ENCODE measurements around the gene CACNA1C. TPM values are rescaled to one million over a fixed set of nuclear protein-coding genes. Genes with fewer than 3 reads are reported as not detected.
A peak's percentile ranks its signal among the peaks of the same experiment; 100 is the strongest.

CACNA1C gene
- total RNA-seq, 4 donors from 2014 or later, result 1.5 to 13.5 (median 2.1) TPM

DNA sequence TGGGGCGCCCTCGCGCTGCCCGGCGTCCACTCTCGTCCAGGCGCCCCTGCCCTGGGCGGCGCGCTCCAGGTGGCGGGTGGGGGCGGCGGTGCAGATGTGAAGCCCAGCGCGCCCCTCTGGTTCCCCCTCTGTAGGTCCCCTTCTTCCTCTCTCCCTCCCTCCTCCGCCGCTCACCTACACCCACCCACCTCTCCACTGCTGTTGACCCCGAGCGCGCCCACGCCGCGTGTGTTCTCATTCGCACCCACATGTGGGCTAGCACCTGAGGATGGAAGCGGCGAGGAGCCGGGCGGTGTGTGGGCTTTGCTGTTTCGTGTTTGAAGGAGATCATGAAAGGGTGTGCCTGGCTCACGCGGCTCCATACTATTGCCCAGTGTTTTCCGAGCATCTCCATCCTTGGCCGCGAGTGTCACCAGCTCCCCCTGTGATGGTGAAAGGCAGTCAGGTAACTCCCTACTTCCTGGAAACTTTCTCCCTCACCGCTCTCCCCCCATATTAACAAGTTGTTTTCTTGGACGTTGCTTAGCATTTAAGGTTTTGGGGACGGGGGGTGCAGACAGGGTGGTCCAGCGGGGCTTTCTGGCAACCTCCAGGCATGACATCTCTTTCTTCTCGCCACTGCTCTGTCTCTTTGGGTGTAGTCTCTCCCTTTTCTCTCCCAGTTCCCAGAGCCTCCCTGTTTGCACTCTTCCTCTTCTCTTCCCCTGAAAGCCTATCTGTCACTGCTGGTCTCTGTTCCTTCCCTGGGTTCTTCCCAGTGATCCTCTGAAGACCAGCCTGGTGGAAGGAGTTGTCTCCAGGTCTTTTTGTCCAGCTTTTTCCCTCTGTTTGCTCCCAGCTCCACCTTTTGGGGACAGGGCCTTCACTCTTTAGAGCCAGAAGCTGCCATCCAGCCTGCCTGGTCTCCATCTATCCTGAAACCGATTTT, 1.6 kb downstream of the CACNA1C start:
- Histone ChIP-seq H3K4me3 (peak overlapping the region; percentile 22 to 74 (median 52)), H3K27me3 (peaks cover 0 to 83% (median 0%) of the 10 kb centered on the region in 4 donors), H3K27ac (peak overlapping the region; percentile 40 to 89 (median 81)), H3K36me3 (no peaks in the 10 kb centered on the region), H3K9me3 (no peaks in the 10 kb centered on the region), H3K4me1 (peaks cover 0 to 42% (median 13%) of the 10 kb centered on the region in 3 donors)
- DNase-seq, result no peak
- TF ChIP-seq POLR2A (IDR thresholded peaks at IDR 0.05), result no peak
- no peak for TF ChIP-seq CTCF (IDR thresholded peaks at IDR 0.05)
- intact Hi-C loops (cut with DNase I), result loop anchor here (5.0 kb wide), 1 partner anchor 528 kb away; no protein-coding TSS in a partner anchor
- WGBS, 2 donors, result 10 to 12% methylated on average over 15 to 20 of the region's 40 CpGs

GRCh38 chr12:2057041-2057794, 4.4 kb downstream of the CACNA1C start:
- H3K27me3 ChIP-seq, result peaks cover 0 to 64% (median 0%) of the 10 kb centered on the region in 4 donors
- intact Hi-C loops (cut with DNase I), result no loop called here
- peaks cover 0 to 41% (median 9%) of the 10 kb centered on the region in 3 donors for H3K4me1 ChIP-seq
- no peaks in the 10 kb centered on the region for H3K9me3 ChIP-seq
- H3K4me3 ChIP-seq, result peak overlapping the region in 1 of 4 donors; percentile 21
- no peak for DNase-seq
- TF ChIP-seq POLR2A (IDR thresholded peaks at IDR 0.05), result no peak
- TF ChIP-seq CTCF (IDR thresholded peaks at IDR 0.05), result peak in 5 of 6 experiments; percentile 51 to 67 (median 62)
- H3K36me3 ChIP-seq, result no peaks in the 10 kb centered on the region
- H3K27ac ChIP-seq, result peak overlapping the region in 3 of 4 donors; percentile 49 to 70 (median 66)
- 19 to 67% methylated on average over 4 to 11 of the region's 21 CpGs for WGBS, 2 donors

DNA sequence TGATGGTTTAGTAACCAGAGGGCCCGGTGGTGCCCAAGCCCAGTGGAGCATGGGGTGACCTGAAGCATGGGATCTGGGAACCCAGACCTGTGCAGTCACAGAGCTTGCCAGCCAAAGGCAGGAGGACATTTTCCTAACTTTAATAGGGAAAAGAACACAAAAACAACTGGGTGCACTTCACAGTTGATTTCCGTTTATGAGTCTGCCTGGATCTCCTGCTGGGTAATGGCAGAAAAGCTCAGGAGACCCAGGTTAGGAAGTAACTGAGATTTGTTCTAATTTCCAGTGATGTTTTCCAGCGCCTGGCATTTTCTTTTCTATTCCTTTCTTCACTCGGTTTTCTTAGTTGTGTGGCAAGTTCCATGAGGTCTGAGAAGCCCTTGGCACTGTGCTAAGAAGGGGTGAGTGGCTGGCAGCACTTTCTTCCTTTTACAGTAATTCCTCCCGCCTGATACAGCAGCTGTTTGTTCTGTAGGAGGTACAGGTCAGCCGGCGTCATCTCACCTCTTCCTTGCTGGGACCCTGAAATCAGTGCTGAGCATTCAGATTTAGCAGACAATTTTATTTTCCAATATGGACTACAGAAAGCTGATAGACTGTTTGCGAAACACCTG, 5.1 kb downstream of the CACNA1C start:
- H3K4me3 ChIP-seq, result peak overlapping the region in 1 of 4 donors; percentile 21
- intact Hi-C loops (cut with DNase I), result no loop called here
- H3K4me1 ChIP-seq, result peaks cover 0 to 39% (median 8%) of the 10 kb centered on the region in 3 donors
- DNase-seq, result no peak
- peak overlapping the region in 3 of 4 donors; percentile 49 to 70 (median 66) for H3K27ac ChIP-seq
- H3K27me3 ChIP-seq, result peaks cover 0 to 58% (median 0%) of the 10 kb centered on the region in 4 donors
- WGBS, 2 donors, result 53 to 54% methylated on average over 7 of the region's 8 CpGs
- H3K9me3 ChIP-seq, result no peaks in the 10 kb centered on the region
- TF ChIP-seq CTCF (IDR thresholded peaks at IDR 0.05) (no peak), POLR2A (IDR thresholded peaks at IDR 0.05) (no peak)
- H3K36me3 ChIP-seq, result no peaks in the 10 kb centered on the region

- peak overlapping the region in 3 of 4 donors; percentile 44 to 58 (median 49) for H3K27ac ChIP-seq
- H3K27me3 ChIP-seq, result peaks cover 0 to 49% (median 0%) of the 10 kb centered on the region in 4 donors
- no peaks in the 10 kb centered on the region for H3K9me3 ChIP-seq
- TF ChIP-seq POLR2A (IDR thresholded peaks at IDR 0.05), result no peak
- no peak for TF ChIP-seq CTCF (IDR thresholded peaks at IDR 0.05)
- H3K4me3 ChIP-seq, result no peak overlapping the region
- DNase-seq, result no peak
- WGBS, 2 donors, result 40 to 57% methylated on average over 1 of the region's 6 CpGs
- intact Hi-C loops (cut with DNase I), result no loop called here
- peaks cover 0 to 33% (median 3%) of the 10 kb centered on the region in 3 donors for H3K4me1 ChIP-seq
- no peaks in the 10 kb centered on the region for H3K36me3 ChIP-seq
These were observed 6.0 kb downstream of the CACNA1C start for GRCh38 chr12:2058837-2059236.

Measured in esophagus squamous epithelium (tissue), 5 donors.